Measurements from ENCODE around the gene VWA2. TPM values are rescaled to one million over a fixed set of nuclear protein-coding genes. Genes with fewer than 3 reads are reported as not detected.

VWA2 gene
- total RNA-seq, 2 experiments from 2014 or later: not detected

- no peak overlapping the region for H3K4me3 Mint-ChIP-seq
- no peak overlapping the region for H3K27ac Mint-ChIP-seq
- H3K9me3 Mint-ChIP-seq: peaks cover 6% of the 10 kb centered on the region
- H3K27me3 Mint-ChIP-seq: no peaks in the 10 kb centered on the region
- no peaks in the 10 kb centered on the region for H3K4me1 Mint-ChIP-seq
- peaks cover 5% of the 10 kb centered on the region for H3K36me3 Mint-ChIP-seq
- DNase-seq: no peak
Observed at GRCh38 chr10:114290038-114290437, 51.0 kb downstream of the VWA2 start.

- Mint-ChIP-seq H3K27ac (no peak overlapping the region), H3K9me3 (peaks cover 15% of the 10 kb centered on the region)
Observed at GRCh38 chr10:114291076-114291475, 52.0 kb downstream of the VWA2 start.

DNA sequence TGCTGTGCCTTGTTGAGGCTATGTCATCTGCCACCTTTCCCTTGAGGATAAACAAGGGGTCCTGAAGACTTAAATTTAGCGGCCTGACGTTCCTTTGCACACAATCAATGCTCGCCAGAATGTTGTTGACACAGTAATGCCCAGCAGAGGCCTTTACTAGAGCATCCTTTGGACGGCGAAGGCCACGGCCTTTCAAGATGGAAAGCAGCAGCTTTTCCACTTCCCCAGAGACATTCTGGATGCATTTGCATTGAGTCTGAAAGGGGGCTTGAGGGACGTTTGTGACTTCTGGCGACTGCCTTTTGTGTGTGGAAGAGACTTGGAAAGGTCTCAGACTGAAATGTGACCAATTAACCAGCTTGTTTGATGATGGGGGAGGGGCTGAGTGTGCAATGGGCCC, 52.5 kb downstream of the VWA2 start:
- Mint-ChIP-seq H3K27ac (no peak overlapping the region), H3K36me3 (peaks cover 20% of the 10 kb centered on the region), H3K27me3 (no peaks in the 10 kb centered on the region), H3K9me3 (peaks cover 17% of the 10 kb centered on the region), H3K4me1 (no peaks in the 10 kb centered on the region), H3K4me3 (no peak overlapping the region)
- DNase-seq: no peak

More at GRCh38 chr10:114291076-114291475, 52.0 kb downstream of the VWA2 start:
- Mint-ChIP-seq H3K4me3 (no peak overlapping the region), H3K36me3 (peaks cover 15% of the 10 kb centered on the region), H3K4me1 (no peaks in the 10 kb centered on the region), H3K27me3 (no peaks in the 10 kb centered on the region)
- no peak for DNase-seq

DNA sequence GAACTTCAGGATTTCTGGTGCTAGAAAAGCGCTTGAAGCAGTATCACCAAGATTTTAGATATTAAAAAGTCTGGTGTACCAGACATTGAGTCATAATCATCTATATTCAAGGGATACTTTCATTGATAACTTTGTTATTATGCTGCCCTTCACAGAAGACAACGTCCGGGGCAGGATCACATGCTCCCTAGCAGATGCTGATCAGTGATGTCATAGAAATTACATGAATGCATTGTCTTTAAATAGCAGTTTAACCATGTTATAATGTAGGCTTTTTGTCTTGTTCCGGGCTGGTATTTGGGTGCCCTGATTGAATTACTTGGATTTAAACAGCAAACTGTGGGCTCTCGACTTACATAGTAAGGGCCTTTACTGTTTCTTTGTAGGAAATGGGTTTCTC, 54.0 kb downstream of the VWA2 start:
- peaks cover 17% of the 10 kb centered on the region for H3K9me3 Mint-ChIP-seq

DNA sequence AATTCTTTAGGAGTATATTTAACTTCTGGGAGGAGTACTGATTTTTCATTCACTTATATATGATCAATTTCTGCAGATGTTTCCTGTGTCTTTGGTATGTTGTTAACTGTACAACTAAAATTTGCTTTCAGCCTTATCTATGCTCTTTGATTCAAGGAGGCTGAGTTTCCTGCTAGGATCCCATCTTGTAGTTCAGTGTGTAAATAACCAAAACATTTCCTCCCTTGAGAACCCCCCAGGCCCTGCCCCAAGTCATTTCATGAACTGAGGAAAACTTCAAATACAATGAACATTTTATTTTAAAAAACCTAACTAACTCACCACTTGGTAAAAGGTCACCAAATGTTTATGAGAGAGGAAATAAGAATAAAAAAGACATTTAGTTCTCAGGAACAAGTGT, 55.5 kb downstream of the VWA2 start:
- H3K4me1 Mint-ChIP-seq: no peaks in the 10 kb centered on the region
- no peak overlapping the region for H3K4me3 Mint-ChIP-seq
- no peak for DNase-seq
- H3K36me3 Mint-ChIP-seq: peaks cover 31% of the 10 kb centered on the region
- no peak overlapping the region for H3K27ac Mint-ChIP-seq
- peaks cover 17% of the 10 kb centered on the region for H3K9me3 Mint-ChIP-seq
- no peaks in the 10 kb centered on the region for H3K27me3 Mint-ChIP-seq

More for the DNA sequence above, 54.0 kb downstream of the VWA2 start:
- Mint-ChIP-seq H3K4me3 (no peak overlapping the region), H3K36me3 (peaks cover 31% of the 10 kb centered on the region), H3K27me3 (no peaks in the 10 kb centered on the region), H3K4me1 (no peaks in the 10 kb centered on the region), H3K27ac (no peak overlapping the region)
- DNase-seq: no peak

- no peak overlapping the region for H3K27ac Mint-ChIP-seq
- H3K9me3 Mint-ChIP-seq: peaks cover 17% of the 10 kb centered on the region
- H3K4me3 Mint-ChIP-seq: no peak overlapping the region
- DNase-seq: no peak
- peaks cover 31% of the 10 kb centered on the region for H3K36me3 Mint-ChIP-seq
- no peaks in the 10 kb centered on the region for H3K4me1 Mint-ChIP-seq
- H3K27me3 Mint-ChIP-seq: no peaks in the 10 kb centered on the region
Observed at GRCh38 chr10:114295393-114295792, 56.3 kb downstream of the VWA2 start.

GRCh38 chr10:114297136-114297705, 58.2 kb downstream of the VWA2 start:
- no peak overlapping the region for H3K4me3 Mint-ChIP-seq
- DNase-seq: no peak
- H3K4me1 Mint-ChIP-seq: no peaks in the 10 kb centered on the region
- no peak overlapping the region for H3K27ac Mint-ChIP-seq
- peaks cover 31% of the 10 kb centered on the region for H3K36me3 Mint-ChIP-seq
- no peaks in the 10 kb centered on the region for H3K27me3 Mint-ChIP-seq
- peaks cover 17% of the 10 kb centered on the region for H3K9me3 Mint-ChIP-seq

- H3K4me3 Mint-ChIP-seq: no peak overlapping the region
- H3K27me3 Mint-ChIP-seq: no peaks in the 10 kb centered on the region
- peaks cover 10% of the 10 kb centered on the region for H3K4me1 Mint-ChIP-seq
- DNase-seq: no peak
- peaks cover 10% of the 10 kb centered on the region for H3K9me3 Mint-ChIP-seq
- H3K36me3 Mint-ChIP-seq: peaks cover 25% of the 10 kb centered on the region
- no peak overlapping the region for H3K27ac Mint-ChIP-seq
Observed at GRCh38 chr10:114300036-114300645, 61.1 kb downstream of the VWA2 start.

DNA sequence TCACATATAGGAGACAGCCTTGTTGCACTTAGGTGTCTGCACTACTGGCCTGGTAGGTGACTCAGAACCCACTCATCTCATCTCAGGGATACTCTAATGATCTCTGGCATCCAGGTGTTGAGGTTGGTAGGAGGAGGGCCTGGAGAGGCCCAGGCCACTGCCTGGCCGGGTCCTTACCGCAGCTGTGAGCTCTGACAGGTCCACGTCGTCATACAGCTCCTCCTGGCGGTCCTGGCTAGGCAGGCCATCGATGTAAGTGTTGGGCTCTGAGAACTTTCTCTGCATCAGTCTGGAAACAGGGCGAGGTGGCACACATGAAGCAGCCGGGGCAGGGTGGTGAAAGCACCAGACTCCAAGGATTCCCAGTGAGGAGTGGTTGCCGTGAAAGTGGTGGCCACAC, 62.1 kb downstream of the VWA2 start:
- H3K4me1 Mint-ChIP-seq: peaks cover 10% of the 10 kb centered on the region
- no peaks in the 10 kb centered on the region for H3K27me3 Mint-ChIP-seq
- no peak overlapping the region for H3K27ac Mint-ChIP-seq
- no peak for DNase-seq
- no peak overlapping the region for H3K4me3 Mint-ChIP-seq
- peaks cover 15% of the 10 kb centered on the region for H3K36me3 Mint-ChIP-seq
- peaks cover 1% of the 10 kb centered on the region for H3K9me3 Mint-ChIP-seq

- H3K4me1 Mint-ChIP-seq: peaks cover 10% of the 10 kb centered on the region
- DNase-seq: no peak
- H3K27me3 Mint-ChIP-seq: no peaks in the 10 kb centered on the region
- no peak overlapping the region for H3K4me3 Mint-ChIP-seq
- H3K27ac Mint-ChIP-seq: no peak overlapping the region
- peaks cover 6% of the 10 kb centered on the region for H3K36me3 Mint-ChIP-seq
- no peaks in the 10 kb centered on the region for H3K9me3 Mint-ChIP-seq
Observed at GRCh38 chr10:114301951-114302710, 63.1 kb downstream of the VWA2 start.

DNA sequence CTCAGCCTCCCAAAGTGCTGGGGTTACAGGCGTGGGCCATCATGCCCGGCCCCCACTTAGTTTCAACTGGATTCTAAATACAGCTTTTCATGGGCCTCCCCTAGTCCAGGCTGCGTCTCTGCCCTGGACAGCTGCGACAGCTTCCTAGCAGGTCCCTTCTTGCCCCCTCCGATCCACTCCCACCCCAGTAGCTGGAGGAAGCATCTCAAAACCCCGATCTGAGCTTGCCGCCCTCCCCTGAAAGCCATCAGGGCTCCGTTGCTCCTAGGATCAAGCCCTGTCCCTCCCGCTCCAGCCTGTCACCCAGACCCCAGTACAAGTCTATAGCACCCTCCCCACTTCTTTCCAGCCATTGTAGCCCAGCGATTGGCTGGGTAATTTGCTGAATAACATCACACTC, 64.5 kb downstream of the VWA2 start:
- H3K27ac Mint-ChIP-seq: no peak overlapping the region
- no peak for DNase-seq
- peak overlapping the region; percentile 88 for H3K4me3 Mint-ChIP-seq
- no peaks in the 10 kb centered on the region for H3K36me3 Mint-ChIP-seq
- peaks cover 12% of the 10 kb centered on the region for H3K4me1 Mint-ChIP-seq
- no peaks in the 10 kb centered on the region for H3K27me3 Mint-ChIP-seq
- no peaks in the 10 kb centered on the region for H3K9me3 Mint-ChIP-seq

DNA sequence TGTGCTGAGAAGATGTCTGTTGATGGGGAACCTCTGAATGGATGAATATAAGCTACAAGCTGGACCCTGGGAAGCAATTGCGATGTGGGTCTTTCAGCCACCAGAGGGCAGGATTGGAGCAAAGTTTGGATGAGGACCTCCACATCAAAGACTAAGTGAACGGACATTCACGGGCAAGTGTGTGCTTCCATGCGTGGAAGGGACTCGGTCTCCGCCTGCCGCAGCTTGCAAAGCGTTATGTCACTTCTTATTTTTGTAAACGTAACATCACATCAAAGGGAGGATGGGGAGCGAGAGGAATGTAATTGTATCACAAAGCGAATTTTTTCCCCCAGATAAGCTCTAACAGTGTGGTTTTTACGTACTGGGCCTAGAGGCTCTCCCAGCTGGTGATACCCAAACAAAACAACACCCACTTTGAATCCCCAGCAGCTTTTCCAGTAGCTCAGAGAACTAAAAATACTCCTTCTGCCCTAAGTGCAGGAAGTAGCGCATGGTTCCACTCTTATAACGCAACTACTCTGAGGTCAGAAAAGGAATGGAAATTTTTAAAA, 65.0 kb downstream of the VWA2 start:
- Mint-ChIP-seq H3K4me1 (peaks cover 12% of the 10 kb centered on the region), H3K4me3 (peak overlapping the region; percentile 88), H3K27me3 (no peaks in the 10 kb centered on the region), H3K27ac (peak overlapping the region; percentile 87), H3K36me3 (no peaks in the 10 kb centered on the region), H3K9me3 (no peaks in the 10 kb centered on the region)
- peak; percentile 70 for DNase-seq

- Mint-ChIP-seq H3K9me3 (no peaks in the 10 kb centered on the region), H3K4me1 (peaks cover 12% of the 10 kb centered on the region), H3K27me3 (no peaks in the 10 kb centered on the region), H3K4me3 (peak overlapping the region; percentile 88), H3K27ac (peak overlapping the region; percentile 87), H3K36me3 (no peaks in the 10 kb centered on the region)
- peak; percentile 66 for DNase-seq
Observed at GRCh38 chr10:114304571-114305421, 65.7 kb downstream of the VWA2 start.

- peak overlapping the region; percentile 88 for H3K4me3 Mint-ChIP-seq
Observed at GRCh38 chr10:114305521-114305925, 66.5 kb downstream of the VWA2 start.

More at GRCh38 chr10:114305521-114305925, 66.5 kb downstream of the VWA2 start:
- Mint-ChIP-seq H3K9me3 (no peaks in the 10 kb centered on the region), H3K27ac (no peak overlapping the region), H3K4me1 (peaks cover 12% of the 10 kb centered on the region), H3K36me3 (no peaks in the 10 kb centered on the region), H3K27me3 (no peaks in the 10 kb centered on the region)
- no peak for DNase-seq
